HG02840 (cell line): ENCODE results near the gene RB1.
A peak's percentile ranks its signal among the peaks of the same experiment; 100 is the strongest.

ENCODE experiments used
- ATAC-seq: cut with Tn5 transposase; IDR thresholded peaks from one replicate; pipeline ENCODE4 v1.9.1; 2021; ENCODE audit warnings: mild to moderate bottlenecking, moderate library complexity, moderate number of reproducible peaks; ENCODE audit not compliant: unreplicated experiment, low FRiP score

Gene RB1

DNA sequence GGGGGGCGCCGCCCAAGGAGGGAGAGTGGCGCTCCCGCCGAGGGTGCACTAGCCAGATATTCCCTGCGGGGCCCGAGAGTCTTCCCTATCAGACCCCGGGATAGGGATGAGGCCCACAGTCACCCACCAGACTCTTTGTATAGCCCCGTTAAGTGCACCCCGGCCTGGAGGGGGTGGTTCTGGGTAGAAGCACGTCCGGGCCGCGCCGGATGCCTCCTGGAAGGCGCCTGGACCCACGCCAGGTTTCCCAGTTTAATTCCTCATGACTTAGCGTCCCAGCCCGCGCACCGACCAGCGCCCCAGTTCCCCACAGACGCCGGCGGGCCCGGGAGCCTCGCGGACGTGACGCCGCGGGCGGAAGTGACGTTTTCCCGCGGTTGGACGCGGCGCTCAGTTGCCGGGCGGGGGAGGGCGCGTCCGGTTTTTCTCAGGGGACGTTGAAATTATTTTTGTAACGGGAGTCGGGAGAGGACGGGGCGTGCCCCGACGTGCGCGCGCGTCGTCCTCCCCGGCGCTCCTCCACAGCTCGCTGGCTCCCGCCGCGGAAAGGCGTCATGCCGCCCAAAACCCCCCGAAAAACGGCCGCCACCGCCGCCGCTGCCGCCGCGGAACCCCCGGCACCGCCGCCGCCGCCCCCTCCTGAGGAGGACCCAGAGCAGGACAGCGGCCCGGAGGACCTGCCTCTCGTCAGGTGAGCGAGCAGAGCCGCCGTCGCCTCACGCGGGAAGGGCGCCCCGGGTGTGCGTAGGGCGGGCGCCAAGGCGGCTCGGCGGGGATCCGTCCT, at the start of gene RB1:
Gene RB1, plus strand, starts transcription at position 393 of the 784 bp plus-strand sequence. Its CDS starts 162 bp downstream, at position 555.
- peak; percentile 74 for ATAC-seq

DNA sequence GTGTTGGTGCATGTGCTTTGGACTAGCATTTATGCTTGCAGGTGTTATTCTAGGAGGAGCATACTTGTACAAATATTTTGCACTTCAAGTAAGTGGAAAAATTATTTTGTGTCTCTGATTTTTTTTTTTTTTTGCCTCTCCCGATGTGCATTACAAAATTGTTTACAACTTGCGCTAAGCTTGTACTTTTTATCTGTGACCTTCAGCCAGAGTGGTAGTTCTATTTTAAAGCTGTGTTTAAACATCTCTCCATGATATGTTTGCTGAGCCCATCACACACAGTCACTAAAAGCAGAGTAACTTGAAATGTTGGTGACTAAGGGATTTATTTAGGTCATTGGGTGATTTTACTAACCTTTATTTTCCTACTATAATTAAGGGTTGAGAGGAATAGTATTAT, 49.7 kb upstream of the RB1 start:
- no peak for ATAC-seq

DNA sequence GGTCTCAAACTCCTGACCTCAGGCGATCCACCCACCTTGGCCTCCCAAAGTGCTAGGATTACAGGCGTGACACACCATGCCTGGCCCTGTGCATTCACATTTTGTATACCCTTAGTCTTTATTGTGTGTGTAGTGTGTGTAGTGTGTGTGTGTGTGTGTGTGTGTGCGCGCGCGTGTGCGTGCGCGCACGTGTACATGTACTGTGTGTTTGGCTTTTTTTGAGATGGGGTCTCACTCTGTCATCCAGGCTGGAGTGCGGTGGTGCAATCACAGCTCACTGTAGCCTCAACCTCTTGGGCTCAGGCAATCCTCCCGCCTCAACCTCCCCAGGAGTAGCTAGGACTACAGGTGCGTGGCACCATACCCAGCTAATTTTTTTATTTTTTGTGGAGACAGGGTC, 48.5 kb upstream of the RB1 start:
- no peak for ATAC-seq

DNA sequence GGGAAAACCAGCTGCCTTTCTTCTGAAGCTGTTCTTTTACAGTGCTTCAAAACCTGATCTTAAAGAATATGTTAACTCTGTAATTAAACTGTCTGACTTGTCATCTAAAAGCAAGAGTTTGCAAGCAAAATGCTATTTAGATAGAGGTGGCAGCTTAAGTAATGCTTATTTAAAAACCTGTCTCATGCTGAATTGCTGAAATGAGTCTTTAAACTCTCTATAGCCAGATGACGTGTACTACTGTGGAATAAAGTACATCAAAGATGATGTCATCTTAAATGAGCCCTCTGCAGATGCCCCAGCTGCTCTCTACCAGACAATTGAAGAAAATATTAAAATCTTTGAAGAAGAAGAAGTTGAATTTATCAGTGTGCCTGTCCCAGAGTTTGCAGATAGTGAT, 47.6 kb upstream of the RB1 start:
- ATAC-seq, result no peak

DNA sequence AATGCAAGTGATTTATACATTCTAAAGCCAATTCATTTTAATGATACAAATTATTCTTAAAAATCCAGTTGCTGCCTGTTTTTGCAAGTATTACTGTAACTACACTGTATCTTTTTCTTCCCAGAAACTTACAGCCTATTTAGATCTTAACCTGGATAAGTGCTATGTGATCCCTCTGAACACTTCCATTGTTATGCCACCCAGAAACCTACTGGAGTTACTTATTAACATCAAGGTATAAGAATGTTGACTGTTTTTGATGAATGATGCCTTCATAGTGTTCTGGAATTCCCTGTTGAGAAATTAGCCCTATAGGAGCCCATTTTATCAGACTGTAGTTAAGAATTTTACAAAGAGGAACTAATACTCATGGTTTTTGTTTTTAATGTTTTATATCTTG, 45.5 kb upstream of the RB1 start:
- ATAC-seq, result no peak

DNA sequence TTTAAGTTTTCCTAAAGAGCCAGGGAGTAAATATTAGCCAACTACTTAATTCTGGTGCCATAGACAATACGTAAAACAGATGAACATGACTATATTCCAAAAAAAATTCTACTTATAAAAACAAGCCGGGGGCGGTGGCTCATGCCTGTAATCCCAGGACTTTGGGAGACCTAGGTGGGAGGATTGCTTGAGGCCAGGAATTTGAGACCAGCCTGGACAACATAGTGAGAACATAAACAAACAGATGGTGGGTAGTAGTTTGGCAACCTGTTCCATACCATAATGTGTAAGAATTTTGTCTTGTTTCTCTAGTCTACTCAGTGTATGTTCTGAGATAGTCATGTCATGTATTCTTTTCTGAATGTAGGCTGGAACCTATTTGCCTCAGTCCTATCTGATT, 45.1 kb upstream of the RB1 start:
- ATAC-seq, result no peak

DNA sequence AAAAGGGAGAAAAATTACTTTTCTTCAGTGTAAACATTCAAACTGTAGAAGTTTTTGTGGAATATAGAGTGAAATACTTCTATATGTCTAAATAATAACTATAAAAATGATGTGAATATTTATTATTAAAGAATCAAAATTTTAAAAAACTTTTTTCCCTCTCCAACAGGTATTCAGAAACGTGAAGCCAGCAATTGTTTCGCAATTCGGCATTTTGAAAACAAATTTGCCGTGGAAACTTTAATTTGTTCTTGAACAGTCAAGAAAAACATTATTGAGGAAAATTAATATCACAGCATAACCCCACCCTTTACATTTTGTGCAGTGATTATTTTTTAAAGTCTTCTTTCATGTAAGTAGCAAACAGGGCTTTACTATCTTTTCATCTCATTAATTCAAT, 42.6 kb upstream of the RB1 start:
- ATAC-seq, result no peak

DNA sequence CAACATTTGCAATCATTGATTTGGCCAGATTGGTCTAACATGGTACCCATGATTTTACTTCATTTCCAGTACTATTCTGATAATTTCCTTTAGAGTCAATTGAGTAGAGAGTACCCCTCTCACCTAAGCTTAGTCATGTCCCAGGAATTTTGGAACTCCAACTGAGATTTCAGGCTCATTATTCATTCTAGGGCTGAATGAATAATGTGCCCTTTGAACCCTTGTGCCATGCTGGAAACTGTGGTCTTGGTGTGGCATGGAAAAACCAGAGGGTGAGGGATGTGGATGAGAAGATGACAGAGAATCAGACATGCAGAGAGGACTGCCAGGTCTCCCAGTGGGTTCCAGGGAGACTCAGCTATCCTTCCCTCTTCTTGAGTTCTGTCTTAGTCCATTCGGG, 40.4 kb upstream of the RB1 start:
- ATAC-seq, result no peak

DNA sequence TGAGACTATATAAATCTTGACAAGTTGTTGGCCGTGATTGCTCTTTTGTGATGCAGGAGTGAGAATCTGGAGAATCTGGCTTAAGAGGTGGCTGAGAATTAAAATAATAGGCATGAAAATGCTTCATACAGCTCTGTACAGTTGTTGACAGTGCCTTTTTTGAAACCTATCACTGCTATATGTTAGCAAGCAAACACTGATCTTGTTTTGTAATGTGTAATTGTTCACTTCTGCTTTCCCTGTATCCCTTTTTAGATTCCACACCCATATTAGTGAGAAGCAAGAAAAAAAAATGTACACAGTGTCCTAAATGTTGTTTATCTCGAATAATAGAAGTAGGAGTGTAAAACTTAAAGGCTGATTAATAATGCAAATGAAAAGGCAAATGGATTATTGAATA, 39.5 kb upstream of the RB1 start:
- ATAC-seq, result no peak

DNA sequence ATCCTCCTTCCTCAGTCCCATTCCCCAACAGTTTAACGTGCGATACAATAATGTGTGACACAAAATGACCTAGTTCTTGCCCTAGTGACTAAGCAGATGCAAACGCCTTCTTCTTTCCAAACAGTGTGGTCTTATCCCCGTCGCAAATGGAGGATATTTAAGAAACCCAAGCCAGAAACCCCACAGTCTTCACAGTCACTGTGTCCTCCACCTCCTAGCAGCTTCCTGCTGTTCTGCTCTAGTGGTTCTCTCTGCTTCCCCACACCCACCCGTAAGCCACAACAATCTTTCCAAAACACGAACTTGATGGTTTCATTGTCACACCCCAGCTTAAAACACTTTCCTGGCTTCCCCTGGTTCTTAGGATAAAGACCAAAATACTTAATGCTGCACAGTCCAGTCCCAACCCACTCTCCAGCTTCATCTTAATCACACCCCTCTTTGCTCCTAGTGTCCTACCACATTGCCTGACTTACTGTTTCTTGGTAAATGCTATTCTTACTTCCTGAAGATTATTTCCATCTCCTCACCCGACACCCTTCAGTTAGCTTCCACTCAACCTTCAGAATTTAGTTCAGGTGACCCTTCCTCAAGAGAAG, 38.2 kb upstream of the RB1 start:
- ATAC-seq, result no peak

DNA sequence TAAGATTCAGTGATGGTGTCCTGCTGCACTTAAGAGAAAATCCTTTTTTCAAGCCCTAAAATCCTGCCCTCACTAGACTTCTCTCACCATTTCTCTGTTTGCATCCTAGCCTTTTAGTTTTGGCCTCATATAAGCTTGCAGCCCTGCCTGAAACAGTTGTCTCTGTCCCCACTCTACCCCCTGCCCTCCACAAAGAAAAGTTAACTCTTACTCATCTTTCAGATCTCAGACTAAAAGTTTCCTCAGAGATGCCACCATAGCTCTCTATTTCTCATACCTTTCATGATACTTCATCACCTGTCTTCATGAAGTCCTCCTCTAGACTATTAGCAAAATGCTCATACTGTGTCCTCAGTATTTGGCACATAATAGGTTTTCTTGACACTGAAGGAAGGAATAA, 37.4 kb upstream of the RB1 start:
- no peak for ATAC-seq

DNA sequence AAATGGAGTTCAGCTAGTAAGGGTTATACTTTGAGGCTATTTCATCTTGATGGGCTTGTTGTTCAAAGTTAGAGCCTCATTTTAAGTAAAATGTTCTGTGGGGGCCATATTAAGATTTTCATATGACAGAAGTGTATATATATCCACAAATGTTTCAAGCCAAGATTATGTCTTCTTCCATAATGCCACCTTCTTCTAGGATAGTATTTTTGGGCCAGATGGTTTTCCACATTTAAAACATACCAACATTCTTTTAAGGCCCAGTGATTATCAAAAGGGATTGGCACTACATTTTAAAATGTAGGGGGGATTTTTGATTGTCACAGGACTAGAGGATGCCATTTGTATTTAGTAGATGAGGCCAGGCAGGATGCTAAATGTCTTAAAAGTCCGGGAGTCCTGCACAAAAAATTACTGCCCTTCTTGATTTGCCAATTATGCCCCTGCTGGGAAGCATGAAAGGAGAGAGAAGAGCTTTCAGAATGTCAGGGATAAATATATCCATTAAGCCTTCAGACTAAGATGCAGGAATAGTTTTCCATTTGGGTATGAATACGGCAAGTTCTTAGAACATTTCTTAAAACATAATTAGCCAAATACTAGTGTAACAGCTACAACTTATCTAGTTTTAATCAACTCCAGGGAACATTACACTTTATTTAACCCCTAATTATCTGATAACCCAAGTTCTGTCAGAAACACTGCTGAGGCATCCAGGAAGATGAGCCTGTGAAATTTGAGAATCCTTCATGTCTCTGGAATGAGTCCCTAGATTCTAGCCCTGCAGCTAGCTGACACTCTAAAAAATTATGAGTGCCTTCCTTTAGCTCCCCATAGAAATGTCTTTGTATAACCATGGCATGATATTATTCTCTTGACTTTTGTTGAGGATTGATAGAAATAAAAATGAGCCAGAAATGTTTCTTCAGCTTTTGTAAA, 36.6 kb upstream of the RB1 start:
- ATAC-seq, result no peak

DNA sequence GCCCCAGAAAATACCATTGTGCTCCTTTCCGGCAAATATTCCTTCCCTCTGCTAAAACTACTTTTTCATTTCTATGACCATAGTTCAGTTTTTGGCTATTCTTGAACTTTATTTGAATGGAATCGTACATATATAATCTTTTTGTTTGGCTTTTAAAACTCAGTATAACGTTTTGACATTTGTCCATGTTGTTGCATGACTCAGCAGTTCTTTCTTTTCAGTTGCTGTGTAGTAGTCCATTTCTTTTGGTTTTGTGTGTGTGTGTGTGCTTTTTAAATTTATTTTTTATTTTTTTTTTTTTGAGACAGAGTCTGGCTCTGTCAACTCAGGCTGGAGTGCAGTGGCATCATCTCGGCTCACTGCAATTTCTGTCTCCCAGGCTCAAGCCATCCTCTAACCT, 35.5 kb upstream of the RB1 start:
- no peak for ATAC-seq

DNA sequence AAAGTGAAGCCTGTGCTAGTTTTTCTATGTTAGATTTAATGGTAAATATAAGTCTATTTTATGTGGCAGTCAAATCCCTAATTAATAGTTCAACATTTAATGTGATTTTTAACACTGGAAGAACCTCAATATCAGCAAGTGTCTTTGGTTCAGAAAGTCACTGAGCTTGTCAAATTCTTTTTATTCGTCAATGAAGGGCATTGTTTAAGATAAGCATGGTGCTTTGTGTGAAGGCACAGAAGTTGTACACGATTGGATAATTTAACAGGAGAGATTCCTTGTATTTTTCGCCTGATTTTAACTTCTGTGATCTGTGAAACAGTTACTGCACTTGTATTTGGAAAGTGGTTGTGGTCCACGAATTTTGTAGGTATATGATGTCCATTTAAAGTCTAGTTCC, 30.2 kb upstream of the RB1 start:
- ATAC-seq, result no peak

DNA sequence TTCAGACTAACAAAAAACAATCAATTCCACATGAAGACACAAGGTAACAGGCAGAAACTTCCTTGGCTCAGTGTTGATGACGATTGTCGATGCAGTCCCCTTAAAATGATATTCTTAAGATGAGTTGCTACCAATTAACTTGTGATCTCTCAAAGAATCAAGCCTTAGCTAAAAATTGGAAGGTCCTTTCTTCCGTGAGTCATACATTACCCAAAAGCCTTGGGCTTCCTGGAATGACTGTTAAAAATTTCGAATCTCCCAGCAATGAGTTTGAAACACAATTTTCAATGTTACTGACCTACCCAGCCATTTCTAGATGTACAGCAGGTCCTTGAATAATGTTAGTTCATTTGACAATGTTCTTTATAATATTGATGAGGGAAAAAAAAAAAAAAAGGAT, 28.0 kb upstream of the RB1 start:
- ATAC-seq, result no peak

DNA sequence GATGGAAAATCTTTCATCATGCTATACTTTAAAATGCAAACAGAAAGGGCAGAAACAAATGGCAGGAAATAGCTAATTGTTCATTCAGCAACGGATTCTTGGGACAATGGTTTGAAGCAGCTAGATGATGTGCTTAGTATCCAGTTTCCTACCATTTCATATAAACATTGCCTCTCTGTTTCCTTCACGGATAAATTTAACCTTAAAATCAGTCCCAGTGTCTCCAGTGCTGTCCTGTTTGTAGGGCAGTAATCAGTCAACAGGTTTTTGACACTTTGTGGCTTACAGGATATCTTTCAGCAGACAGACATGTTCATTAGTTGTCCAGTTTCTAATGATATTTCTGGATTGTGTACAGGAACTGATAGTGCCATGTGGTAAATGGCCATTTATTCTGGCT, 24.7 kb upstream of the RB1 start:
- ATAC-seq, result no peak

DNA sequence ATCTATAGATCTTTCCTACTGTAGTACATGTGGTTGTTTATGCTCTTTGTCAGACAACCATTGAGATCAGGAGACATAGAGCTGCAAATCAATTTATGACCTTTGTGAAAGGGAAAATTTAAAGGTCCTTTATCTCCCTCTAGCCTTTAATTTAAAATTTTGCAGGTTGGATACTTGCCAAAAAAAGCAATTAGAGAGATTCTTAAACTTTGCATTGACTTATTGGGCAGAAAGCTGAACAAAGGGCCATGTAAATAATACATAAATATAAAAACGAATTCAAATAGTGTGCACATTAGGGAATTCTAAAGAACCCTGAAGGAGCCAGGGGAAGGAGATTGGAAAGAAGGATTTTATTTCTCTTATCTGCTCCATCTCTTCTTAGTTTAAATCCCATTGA, 22.0 kb upstream of the RB1 start:
- no peak for ATAC-seq

DNA sequence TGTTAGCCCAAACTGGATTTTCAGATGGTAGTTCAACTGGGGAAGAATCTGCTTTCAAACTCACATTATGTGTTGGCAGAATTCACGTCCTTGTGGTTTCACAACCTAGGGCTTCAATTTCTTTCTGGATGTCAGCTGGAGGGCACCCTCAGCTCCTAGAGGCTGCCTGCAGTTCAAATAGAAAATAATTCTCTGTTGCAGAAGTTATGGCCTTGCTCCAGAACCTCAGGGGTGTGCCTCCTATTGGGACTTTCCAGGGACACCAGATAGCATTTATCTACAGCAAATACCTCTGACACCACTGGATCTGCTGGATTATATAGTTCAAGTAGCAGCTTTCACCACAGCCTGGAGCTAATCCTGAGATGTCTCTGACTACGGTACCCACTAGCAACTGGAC, 11.8 kb upstream of the RB1 start:
- ATAC-seq, result no peak

DNA sequence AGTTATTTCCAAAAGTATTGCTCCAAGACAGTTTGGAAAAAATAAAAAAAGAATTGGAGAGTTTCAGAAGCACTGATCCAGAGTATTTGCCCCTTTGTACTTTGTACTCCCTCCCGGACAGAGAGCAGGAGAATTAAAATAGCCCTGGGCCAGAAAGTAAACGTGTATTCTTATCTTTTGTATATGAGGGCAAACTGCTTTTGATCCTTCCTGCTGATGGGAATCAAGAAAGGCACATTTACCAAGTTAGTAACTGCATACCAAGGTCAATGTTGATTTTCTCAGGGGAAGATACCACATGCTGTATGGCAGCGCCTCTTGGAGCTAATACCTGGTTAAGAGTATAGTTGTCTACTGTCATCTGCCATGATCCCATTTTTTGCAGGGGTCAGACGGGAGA, 10.9 kb upstream of the RB1 start:
- ATAC-seq, result no peak

DNA sequence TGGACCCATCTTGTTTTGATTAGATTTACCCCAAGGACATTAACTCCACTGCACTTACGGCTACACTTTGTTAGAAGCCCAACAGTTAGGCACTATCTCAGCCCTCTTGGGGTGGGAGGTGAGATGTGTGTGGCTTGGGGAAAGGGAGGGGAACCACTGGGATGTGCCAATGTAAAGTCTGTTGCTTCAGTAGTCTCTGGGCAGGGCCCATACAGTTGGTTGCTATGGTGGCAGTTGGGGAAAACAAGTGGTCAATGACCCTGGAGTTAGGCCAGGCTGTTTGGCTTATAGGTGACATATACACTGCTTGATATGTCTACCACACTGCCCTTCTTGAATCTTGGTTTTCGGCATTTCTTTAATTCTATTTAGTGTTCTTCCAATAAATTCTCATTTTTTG, 8.9 kb upstream of the RB1 start:
- ATAC-seq, result no peak

DNA sequence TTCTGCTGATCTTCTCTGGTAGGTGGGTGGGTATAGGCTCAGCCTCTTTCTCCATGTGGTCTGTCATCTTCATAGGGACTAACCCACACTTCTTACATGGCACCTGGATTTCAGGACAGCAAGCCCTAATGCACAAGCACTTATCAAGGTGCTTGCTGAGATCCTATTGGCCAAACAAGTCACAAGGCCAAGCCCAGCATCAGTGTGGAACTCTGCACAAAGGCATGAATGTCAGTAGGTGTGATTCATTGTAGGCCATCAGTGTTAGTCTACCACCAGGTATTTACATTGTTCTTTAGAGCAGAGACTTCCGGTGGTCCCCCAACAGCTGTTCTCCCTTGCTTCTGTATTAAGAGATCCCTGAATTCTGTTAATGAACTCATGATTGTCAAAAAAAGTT, 8.3 kb upstream of the RB1 start:
- no peak for ATAC-seq
